ENCODE data around the gene DGKD. TPM values are rescaled to one million over a fixed set of nuclear protein-coding genes. Genes with fewer than 3 reads are reported as not detected.
A peak's percentile ranks its signal among the peaks of the same experiment; 100 is the strongest.

The DGKD gene
- polyA plus RNA-seq, 3 donors, result 14.5 to 67.5 (median 16.6) TPM

DNA sequence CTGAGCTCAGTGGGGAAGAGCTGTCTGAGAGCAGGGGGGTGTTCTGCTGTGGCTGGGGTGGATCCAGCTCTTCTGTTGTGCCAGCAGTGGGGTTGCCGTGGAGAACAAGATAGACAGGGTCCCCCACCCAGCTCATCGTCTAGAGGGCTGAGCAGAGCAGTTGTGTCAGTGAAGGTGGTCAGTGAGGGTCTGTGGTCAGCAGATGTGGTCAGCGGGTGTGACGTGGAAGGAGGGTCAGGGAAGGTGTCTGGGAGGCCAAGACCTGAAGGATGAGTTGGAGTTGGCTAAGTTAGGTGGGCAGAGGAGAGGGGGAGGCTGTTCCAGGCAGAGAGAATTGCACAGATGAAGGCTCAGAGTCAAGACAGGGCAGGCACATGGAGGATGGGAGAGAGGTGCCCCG lies 103.1 kb downstream of the DGKD start:
- no peak overlapping the region for H3K4me3 ChIP-seq (replicated peaks in 1 of 3; ENCODE audit: low read depth in 2 of 3, low read length in 3 of 3)
- H3K27ac ChIP-seq (ENCODE audit: low read depth in 1 of 2, low read length in 2 of 2), result peak overlapping the region in 1 of 2 donors; percentile 14
- Mint-ChIP-seq H3K36me3 (peaks cover 94 to 100% of the 10 kb centered on the region in 2 donors), H3K9me3 (no peaks in the 10 kb centered on the region), H3K4me3 (no peak overlapping the region), H3K4me1 (no peaks in the 10 kb centered on the region), H3K27me3 (ENCODE audit: low read depth in 3 of 3) (peaks cover 0 to 2% (median 0%) of the 10 kb centered on the region in 3 donors), H3K27ac (peak overlapping the region in 2 of 7 donors; percentile 24 to 69)
- no peaks in the 10 kb centered on the region for H3K27me3 ChIP-seq (ENCODE audit: control insufficient read depth in 2 of 2, insufficient read depth in 2 of 2, low read length in 2 of 2)
- H3K4me2 ChIP-seq (replicated peaks; ENCODE audit: extremely low read depth, low read length, poor library complexity, severe bottlenecking), result no peak overlapping the region
- H3K4me1 ChIP-seq (ENCODE audit: control insufficient read depth in 1 of 2, insufficient read depth in 2 of 2, low read length in 2 of 2), result no peaks in the 10 kb centered on the region
- H4K20me1 ChIP-seq (ENCODE audit: insufficient read depth, low read length), result peaks cover 13% of the 10 kb centered on the region
- peaks cover 99 to 100% of the 10 kb centered on the region in 2 donors for H3K36me3 ChIP-seq (replicated peaks in 1 of 2; ENCODE audit: control insufficient read depth in 1 of 2, insufficient read depth in 2 of 2, low read length in 2 of 2)
- H2AFZ ChIP-seq (ENCODE audit: insufficient read depth, low read depth, low read length, poor library complexity, severe bottlenecking), result no peak overlapping the region
- no peak overlapping the region for H3K9ac ChIP-seq (ENCODE audit: insufficient read depth, low read length, poor library complexity, severe bottlenecking)
- H3K79me2 ChIP-seq (ENCODE audit: insufficient read depth, low read length), result no peaks in the 10 kb centered on the region
- 93% methylated on average over 5 of the region's 5 CpGs for WGBS (ENCODE audit: insufficient coverage)
- TF ChIP-seq, protein P1, sequence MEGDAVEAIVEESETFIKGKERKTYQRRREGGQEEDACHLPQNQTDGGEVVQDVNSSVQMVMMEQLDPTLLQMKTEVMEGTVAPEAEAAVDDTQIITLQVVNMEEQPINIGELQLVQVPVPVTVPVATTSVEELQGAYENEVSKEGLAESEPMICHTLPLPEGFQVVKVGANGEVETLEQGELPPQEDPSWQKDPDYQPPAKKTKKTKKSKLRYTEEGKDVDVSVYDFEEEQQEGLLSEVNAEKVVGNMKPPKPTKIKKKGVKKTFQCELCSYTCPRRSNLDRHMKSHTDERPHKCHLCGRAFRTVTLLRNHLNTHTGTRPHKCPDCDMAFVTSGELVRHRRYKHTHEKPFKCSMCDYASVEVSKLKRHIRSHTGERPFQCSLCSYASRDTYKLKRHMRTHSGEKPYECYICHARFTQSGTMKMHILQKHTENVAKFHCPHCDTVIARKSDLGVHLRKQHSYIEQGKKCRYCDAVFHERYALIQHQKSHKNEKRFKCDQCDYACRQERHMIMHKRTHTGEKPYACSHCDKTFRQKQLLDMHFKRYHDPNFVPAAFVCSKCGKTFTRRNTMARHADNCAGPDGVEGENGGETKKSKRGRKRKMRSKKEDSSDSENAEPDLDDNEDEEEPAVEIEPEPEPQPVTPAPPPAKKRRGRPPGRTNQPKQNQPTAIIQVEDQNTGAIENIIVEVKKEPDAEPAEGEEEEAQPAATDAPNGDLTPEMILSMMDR (IDR thresholded peaks at IDR 0.05), result no peak
- intact Hi-C loops (cut with micrococcal nuclease), result no loop called here
- DNase-seq, result no peak
- H3K9me3 ChIP-seq (replicated peaks in 1 of 2; ENCODE audit: control insufficient read depth in 1 of 2, insufficient read depth in 1 of 2, low read length in 2 of 2), result no peaks in the 10 kb centered on the region

DNA sequence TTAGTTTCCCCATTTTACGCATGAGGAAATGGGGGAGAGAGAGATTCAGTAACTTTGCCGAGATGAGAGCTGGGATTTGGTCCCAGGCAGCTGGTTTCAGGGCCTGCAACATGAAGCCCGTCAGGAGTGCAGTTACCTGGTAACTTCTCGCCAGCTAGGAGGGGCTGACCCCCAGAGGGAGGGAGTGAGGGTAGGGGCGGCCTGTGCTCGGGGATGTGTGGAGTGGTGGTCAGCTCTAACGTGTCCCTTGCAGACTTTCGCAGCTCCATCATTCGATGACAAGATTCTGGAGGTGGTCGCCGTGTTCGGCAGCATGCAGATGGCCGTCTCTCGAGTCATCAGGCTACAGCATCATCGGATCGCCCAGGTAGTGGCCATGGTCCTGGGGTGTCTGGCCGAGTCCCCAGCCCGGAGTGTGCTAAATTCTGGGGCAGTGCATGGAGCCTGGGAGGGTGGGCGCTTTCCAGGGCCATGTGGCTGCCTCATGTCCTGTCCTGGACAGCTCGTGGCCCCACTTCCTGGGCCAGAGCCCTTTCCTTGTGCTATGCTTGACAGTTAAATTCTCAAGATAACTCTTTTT lies 103.8 kb downstream of the DGKD start:
- H3K4me1 ChIP-seq (ENCODE audit: control insufficient read depth in 1 of 2, insufficient read depth in 2 of 2, low read length in 2 of 2), result no peaks in the 10 kb centered on the region
- H3K36me3 ChIP-seq (replicated peaks in 1 of 2; ENCODE audit: control insufficient read depth in 1 of 2, insufficient read depth in 2 of 2, low read length in 2 of 2), result peaks cover 99 to 100% of the 10 kb centered on the region in 2 donors
- no peak overlapping the region for H3K4me3 ChIP-seq (replicated peaks in 1 of 3; ENCODE audit: low read depth in 2 of 3, low read length in 3 of 3)
- no peak overlapping the region for H2AFZ ChIP-seq (ENCODE audit: insufficient read depth, low read depth, low read length, poor library complexity, severe bottlenecking)
- H3K27ac ChIP-seq (ENCODE audit: low read depth in 1 of 2, low read length in 2 of 2), result no peak overlapping the region
- intact Hi-C loops (cut with micrococcal nuclease), result no loop called here
- no peaks in the 10 kb centered on the region for H3K27me3 ChIP-seq (ENCODE audit: control insufficient read depth in 2 of 2, insufficient read depth in 2 of 2, low read length in 2 of 2)
- no peaks in the 10 kb centered on the region for H3K9me3 Mint-ChIP-seq
- TF ChIP-seq, protein P1 (IDR thresholded peaks at IDR 0.05), result no peak
- no peak overlapping the region for H3K9ac ChIP-seq (ENCODE audit: insufficient read depth, low read length, poor library complexity, severe bottlenecking)
- no peaks in the 10 kb centered on the region for H3K79me2 ChIP-seq (ENCODE audit: insufficient read depth, low read length)
- peaks cover 94 to 100% of the 10 kb centered on the region in 2 donors for H3K36me3 Mint-ChIP-seq
- peaks cover 0 to 2% (median 0%) of the 10 kb centered on the region in 3 donors for H3K27me3 Mint-ChIP-seq (ENCODE audit: low read depth in 3 of 3)
- WGBS (ENCODE audit: insufficient coverage), result 96% methylated on average over 17 of the region's 20 CpGs
- H3K4me1 Mint-ChIP-seq, result no peaks in the 10 kb centered on the region
- peaks cover 13% of the 10 kb centered on the region for H4K20me1 ChIP-seq (ENCODE audit: insufficient read depth, low read length)
- no peaks in the 10 kb centered on the region for H3K9me3 ChIP-seq (replicated peaks in 1 of 2; ENCODE audit: control insufficient read depth in 1 of 2, insufficient read depth in 1 of 2, low read length in 2 of 2)
- DNase-seq, result no peak
- H3K4me2 ChIP-seq (replicated peaks; ENCODE audit: extremely low read depth, low read length, poor library complexity, severe bottlenecking), result no peak overlapping the region
- no peak overlapping the region for H3K4me3 Mint-ChIP-seq
- H3K27ac Mint-ChIP-seq, result peak overlapping the region in 1 of 7 donors; percentile 15
